Stimulated activated CD4-positive, alpha-beta T cell treated with anti-CD3 and anti-CD28 coated beads, Interleukin-2, amount 100 ng/mL, for 4 hours (primary cell): Measurements from ENCODE around the gene CEBPG.

Source experiments
- DNase-seq: peaks from one replicate; pipeline ENCODE4 v3.0.0-alpha.2; 2020; ENCODE audit warnings: low read depth

CEBPG gene

GRCh38 chr19:33422369-33423180 lies 49.1 kb downstream of the CEBPG start:
- no peak for DNase-seq

GRCh38 chr19:33424181-33424580 lies 50.7 kb downstream of the CEBPG start:
- DNase-seq, result no peak

- DNase-seq, result no peak
Measured at GRCh38 chr19:33426621-33427361, 53.3 kb downstream of the CEBPG start.

GRCh38 chr19:33427801-33428626 lies 54.5 kb downstream of the CEBPG start:
- no peak for DNase-seq

- no peak for DNase-seq
Measured at GRCh38 chr19:33428627-33429125, 55.2 kb downstream of the CEBPG start.

- no peak for DNase-seq
Measured at GRCh38 chr19:33429891-33430673, 56.6 kb downstream of the CEBPG start.

- peak; percentile 33 for DNase-seq
Measured at GRCh38 chr19:33430674-33431277, 57.3 kb downstream of the CEBPG start.

GRCh38 chr19:33432015-33432414 lies 58.5 kb downstream of the CEBPG start:
- no peak for DNase-seq
